SK-N-SH (cell line): Measurements from ENCODE around the gene PPP4C. TPM values are rescaled to one million over a fixed set of nuclear protein-coding genes. Genes with fewer than 3 reads are reported as not detected.

Experiments
- CTCF ChIA-PET: fragments of 300-600, 350-600 bp; formaldehyde crosslinking; extraction: SDS; loops from one replicate; lab custom pipeline; 2021; lab: Yijun Ruan, JAX
- POLR2A ChIA-PET: fragments of 350-600 bp; sonication (Branson Sonifier 250); formaldehyde crosslinking; extraction: SDS; loops from one replicate; lab custom pipeline; 2020; ENCODE audit warnings: antibody characterized with exemption, inconsistent platforms; lab: Yijun Ruan, JAX
- DNase-seq: peaks from one replicate; pipeline ENCODE4 v3.0.0; 2012
- H2AFZ ChIP-seq: fragments of 200-600 bp; sonication (generic); 2 replicates; pipeline ENCODE4 v1.8.1; 2016; ENCODE audit warnings: antibody characterized with exemption, mild to moderate bottlenecking, low read depth
- H3F3A ChIP-seq: fragments of 200-600 bp; sonication (generic); replicated peaks from 2 replicates; pipeline ENCODE3; 2016; ENCODE audit warnings: antibody characterized with exemption, mild to moderate bottlenecking; ENCODE audit not compliant: insufficient read depth
- H3K27ac ChIP-seq, 2 experiments: fragments of 200-500 bp in 1 of 2; fragments of 200-600 bp in 1 of 2; sonication (Bioruptor generic) in 1 of 2; sonication (generic), shearing (Covaris generic) in 1 of 2; 2 replicates each; pipeline versions ENCODE4 v1.5.1 to v1.6.1; 2014 to 2016; ENCODE audit warnings: low read depth in 2 of 2, inconsistent platforms in 1 of 2, low read length in 1 of 2, mild to moderate bottlenecking in 1 of 2, mixed read lengths in 1 of 2
- H3K27me3 ChIP-seq: fragments of 200-600 bp; sonication (generic), shearing (Covaris generic); 2 replicates; pipeline ENCODE4 v1.6.1; 2016; ENCODE audit warnings: mixed run types; ENCODE audit not compliant: insufficient read depth
- H3K36me3 ChIP-seq, 2 experiments: fragments of 200-500 bp in 1 of 2; fragments of 200-600 bp in 1 of 2; sonication (Bioruptor generic) in 1 of 2; sonication (generic) in 1 of 2; replicated peaks in 1 of 2; 2 replicates each; pipeline versions ENCODE3 to v1.5.1; 2014 to 2016; ENCODE audit warnings: low read length in 1 of 2, mild to moderate bottlenecking in 1 of 2; ENCODE audit not compliant: insufficient read depth in 2 of 2, control insufficient read depth in 1 of 2
- H3K4me1 ChIP-seq, 2 experiments: fragments of 200-500 bp in 1 of 2; fragments of 200-600 bp in 1 of 2; sonication (Bioruptor generic) in 1 of 2; sonication (generic), shearing (Covaris generic) in 1 of 2; 2 replicates each; pipeline versions ENCODE4 v1.5.1 to v1.6.1; 2014 to 2016; ENCODE audit warnings: low read depth in 1 of 2, low read length in 1 of 2, mixed run types in 1 of 2; ENCODE audit not compliant: insufficient read depth in 2 of 2, control insufficient read depth in 1 of 2
- H3K4me2 ChIP-seq: fragments of 200-600 bp; sonication (generic), shearing (Covaris generic); 2 replicates; pipeline ENCODE4 v1.6.1; 2017; ENCODE audit warnings: mixed run types
- H3K4me3 ChIP-seq, 2 experiments: fragments of 200-500 bp in 1 of 2; fragments of 200-600 bp in 1 of 2; sonication (Bioruptor generic) in 1 of 2; sonication (generic), shearing (Covaris generic) in 1 of 2; 2 replicates each; pipeline versions ENCODE4 v1.5.1 to v1.8.1; 2014 to 2016; ENCODE audit warnings: low read depth in 2 of 2, inconsistent platforms in 1 of 2, low read length in 1 of 2, mild to moderate bottlenecking in 1 of 2, mixed read lengths in 1 of 2, moderate library complexity in 1 of 2
- H3K79me2 ChIP-seq: fragments of 200-600 bp; sonication (generic); 2 replicates; pipeline ENCODE4 v1.8.1; 2017; ENCODE audit warnings: mild to moderate bottlenecking; ENCODE audit not compliant: insufficient read depth
- H3K9ac ChIP-seq: fragments of 200-600 bp; sonication (generic); 2 replicates; pipeline ENCODE4 v1.6.1; 2017; ENCODE audit warnings: mixed run types
- H3K9me2 ChIP-seq: fragments of 200-600 bp; sonication (generic); 2 replicates; pipeline ENCODE4 v1.6.1; 2017; ENCODE audit warnings: mixed run types
- H3K9me3 ChIP-seq: fragments of 200-600 bp; sonication (generic); 2 replicates; pipeline ENCODE4 v1.6.1; 2017; ENCODE audit warnings: mixed run types, mild to moderate bottlenecking, moderate library complexity
- H4K20me1 ChIP-seq: fragments of 200-600 bp; sonication (generic); 2 replicates; pipeline ENCODE4 v1.6.1; 2017; ENCODE audit warnings: mild to moderate bottlenecking, mixed run types; ENCODE audit not compliant: insufficient read depth
- CHD2 ChIP-seq: fragments of 150-350 bp; IDR thresholded peaks from 2 replicates; pipeline ENCODE4 v1.6.1; 2018; ENCODE audit warnings: low read length; ENCODE audit not compliant: partially characterized antibody
- CTCF ChIP-seq: fragments of 200-600 bp; sonication (generic); IDR thresholded peaks from 2 replicates; pipeline ENCODE4 v1.6.1; 2017; ENCODE audit warnings: antibody characterized with exemption, mild to moderate bottlenecking, moderate library complexity
- ELF1 ChIP-seq: IDR thresholded peaks from 2 replicates; pipeline ENCODE4 v1.4.0; 2012
- FOSL2 ChIP-seq: IDR thresholded peaks from 2 replicates; pipeline ENCODE4 v1.4.0; 2012; ENCODE audit warnings: low read depth, mild to moderate bottlenecking, moderate library complexity, borderline replicate concordance
- FOXM1 ChIP-seq: IDR thresholded peaks from 2 replicates; pipeline ENCODE4 v1.4.0; 2012; ENCODE audit warnings: low read depth, mild to moderate bottlenecking
- IRF3 ChIP-seq: fragments of 150-350 bp; IDR thresholded peaks from 2 replicates; pipeline ENCODE4 v1.6.1; 2016; ENCODE audit warnings: mild to moderate bottlenecking, low read depth, low read length
- MEF2A ChIP-seq: IDR thresholded peaks from 2 replicates; pipeline ENCODE4 v1.4.0; 2012; ENCODE audit warnings: low read depth, borderline replicate concordance
- MXI1 ChIP-seq: IDR thresholded peaks from 2 replicates; pipeline ENCODE4 v1.6.1; 2012; ENCODE audit warnings: mild to moderate bottlenecking, low read depth, low read length, improper control_type of control experiment
- NFIC ChIP-seq: IDR thresholded peaks from 2 replicates; pipeline ENCODE4 v1.4.0; 2012; ENCODE audit warnings: borderline replicate concordance
- RAD21 ChIP-seq: IDR thresholded peaks from 2 replicates; pipeline ENCODE4 v1.6.1; 2012; ENCODE audit warnings: mild to moderate bottlenecking, low read length
- REST ChIP-seq: IDR thresholded peaks from 2 replicates; pipeline ENCODE4 v1.6.1; 2012; ENCODE audit warnings: mild to moderate bottlenecking, low read depth, low read length, moderate library complexity
- RXRA ChIP-seq: IDR thresholded peaks from 2 replicates; pipeline ENCODE4 v1.4.0; 2012; ENCODE audit warnings: low read depth, mild to moderate bottlenecking, borderline replicate concordance
- TEAD4 ChIP-seq: IDR thresholded peaks from 2 replicates; pipeline ENCODE4 v1.4.0; 2012; ENCODE audit warnings: mild to moderate bottlenecking, borderline replicate concordance; ENCODE audit not compliant: insufficient read depth
- YY1 ChIP-seq: IDR thresholded peaks from 2 replicates; pipeline ENCODE4 v1.4.0; 2012; ENCODE audit warnings: low read depth, mild to moderate bottlenecking
- WGBS: methylation state at CpG from one replicate; pipeline ENCODE4 v1.1.6; 2017; ENCODE audit warnings: low lambda C conversion rate; 5-methylcytosine and 5-hydroxymethylcytosine counted together
- polyA plus RNA-seq, 3 experiments: library from polyadenylated mRNA; depleted of rRNA; stranded (reverse); fragments of >200 nt; gene quantifications; 2 replicates each; pipeline ENCODE4 v1.2.3, GENCODE V29; 2012

PPP4C gene
- polyA plus RNA-seq, 1 of the 3 experiments (the other 2 are of a cell fraction): 339 TPM

GRCh38 chr16:30077656-30078055 is 1.9 kb downstream of the PPP4C start (continued):
- TF ChIP-seq CHD2: no peak
- no peak for TF ChIP-seq MEF2A

GRCh38 chr16:30078744-30079143 is 3.0 kb downstream of the PPP4C start:
- WGBS: 93% methylated on average over 7 of the region's 7 CpGs
- H3K9me2 ChIP-seq: no peaks in the 10 kb centered on the region
- no peak overlapping the region for H3K27ac ChIP-seq
- CTCF ChIA-PET: interaction anchor here (0.7 to 5.1 kb wide), 4 partner anchors 10 to 46 kb away, joined by 3 to 49 read pairs (median 17); partner anchors contain the start of gene TBX6
- H4K20me1 ChIP-seq: peaks cover 43% of the 10 kb centered on the region
- peaks cover 80% of the 10 kb centered on the region for H3K79me2 ChIP-seq
- H3K9me3 ChIP-seq: no peaks in the 10 kb centered on the region
- no peak overlapping the region for H3K4me3 ChIP-seq
- H3K9ac ChIP-seq: no peak overlapping the region
- no peak overlapping the region for H3K4me2 ChIP-seq
- TF ChIP-seq YY1 (no peak), RXRA (no peak), FOSL2 (no peak), NFIC (no peak), CTCF (no peak), CHD2 (no peak), TEAD4 (no peak)
- TF ChIP-seq, all 33 proteins: peak for 0
- H3F3A ChIP-seq: peaks cover 23% of the 10 kb centered on the region
- POLR2A ChIA-PET: interaction anchor here (1.4 to 3.0 kb wide), 2 partner anchors 11 to 13 kb away, joined by 3 to 10 read pairs; partner anchors contain the start of gene TBX6
- H3K36me3 ChIP-seq: peaks cover 42 to 48% of the 10 kb centered on the region in 2 experiments
- peaks cover 5 to 18% of the 10 kb centered on the region in 2 experiments; a peak in 3 of 4 replicates for H3K4me1 ChIP-seq
- no peak overlapping the region for H2AFZ ChIP-seq
- no peak for DNase-seq
- no peaks in the 10 kb centered on the region for H3K27me3 ChIP-seq

- H3K36me3 ChIP-seq: peaks cover 44 to 52% of the 10 kb centered on the region in 2 experiments
- peaks cover 80% of the 10 kb centered on the region for H3K79me2 ChIP-seq
- H3K27me3 ChIP-seq: no peaks in the 10 kb centered on the region
- H3K27ac ChIP-seq: no peak overlapping the region
- POLR2A ChIA-PET: interaction anchor here (1.2 to 3.0 kb wide), 3 partner anchors 11 to 14 kb away, joined by 3 to 10 read pairs (median 4); partner anchors contain the start of genes ALDOA and TBX6
- H3K9me3 ChIP-seq: no peaks in the 10 kb centered on the region
- H3K4me1 ChIP-seq: peaks cover 5 to 18% of the 10 kb centered on the region in 2 experiments; a peak in 3 of 4 replicates
- no peak for DNase-seq
- no peak overlapping the region for H3K4me2 ChIP-seq
- TF ChIP-seq RAD21: no peak
- TF ChIP-seq FOXM1: no peak
- TF ChIP-seq MXI1: no peak
- TF ChIP-seq CTCF: no peak
- no peak for TF ChIP-seq REST
- TF ChIP-seq ELF1: no peak
- no peak for TF ChIP-seq IRF3
- TF ChIP-seq, all 33 proteins: peak for 0
- H3K9me2 ChIP-seq: no peaks in the 10 kb centered on the region
- H3F3A ChIP-seq: peaks cover 16% of the 10 kb centered on the region
- WGBS: 96% methylated on average over 7 of the region's 7 CpGs
- H4K20me1 ChIP-seq: peaks cover 43% of the 10 kb centered on the region
- CTCF ChIA-PET: interaction anchor here (0.7 to 5.1 kb wide), 4 partner anchors 11 to 47 kb away, joined by 3 to 49 read pairs (median 4); partner anchors contain the start of gene TBX6
- H3K9ac ChIP-seq: no peak overlapping the region
- no peak overlapping the region for H3K4me3 ChIP-seq
- H2AFZ ChIP-seq: no peak overlapping the region
Observed at GRCh38 chr16:30079480-30079879, 3.7 kb downstream of the PPP4C start.
